Activated CD8-positive, alpha-beta memory T cell treated with anti-CD3 and anti-CD28 coated beads, Interleukin-2, amount 50 U/mL, for 1 hour (primary cell): ENCODE data around the gene PNMA5.

ENCODE experiments used
- DNase-seq: peaks from one replicate; pipeline ENCODE4 v3.0.0-alpha.2; 2020; ENCODE audit errors: extremely low read depth

PNMA5 gene

DNA sequence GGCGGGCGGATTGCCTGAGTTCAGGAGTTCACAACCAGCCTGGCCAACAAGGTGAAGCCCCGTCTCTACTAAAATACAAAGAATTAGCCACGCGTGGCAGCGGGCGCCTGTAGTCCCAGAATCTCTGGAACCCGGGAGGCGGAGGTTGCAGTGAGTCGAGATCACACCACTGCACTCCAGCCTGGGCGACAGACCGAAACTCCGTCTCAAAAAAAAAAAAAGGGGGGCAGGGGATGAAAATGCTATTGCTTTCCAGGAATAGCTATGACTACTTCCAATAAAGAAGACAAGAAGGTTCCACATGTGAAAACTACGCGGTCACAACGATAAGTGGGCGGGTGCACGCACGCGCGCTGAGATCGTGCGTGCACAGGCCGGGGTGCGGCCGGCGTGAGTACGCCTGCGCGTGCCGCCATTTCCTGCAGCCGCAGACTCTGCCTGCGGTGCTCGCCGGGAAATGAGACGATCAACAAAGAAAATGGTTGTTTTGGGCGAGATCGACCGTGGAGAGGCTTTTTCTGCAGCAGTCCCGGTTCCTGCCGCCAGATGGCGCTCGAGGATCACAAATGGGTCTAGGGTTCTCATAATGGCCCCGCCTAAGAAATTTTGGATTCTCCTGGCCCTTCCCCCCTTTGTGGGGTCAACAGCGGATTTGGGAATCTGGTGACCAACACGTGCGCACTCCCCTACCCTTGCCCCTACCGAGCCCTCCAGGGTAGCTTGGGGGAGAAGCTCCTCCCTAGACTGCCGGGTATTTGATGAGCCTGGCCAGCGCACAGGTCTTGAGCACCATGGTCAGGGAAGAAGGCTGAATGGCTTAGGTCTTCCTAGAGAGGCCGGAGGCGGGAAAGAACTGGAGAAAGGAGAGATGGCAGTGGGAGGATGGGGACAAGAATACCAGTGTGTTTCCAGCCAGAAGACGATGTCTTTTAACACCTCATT is 35.1 kb downstream of the PNMA5 start:
- peak; percentile 64 for DNase-seq

GRCh38 chrX:152958047-152958446 is 35.9 kb downstream of the PNMA5 start:
- DNase-seq = no peak

DNA sequence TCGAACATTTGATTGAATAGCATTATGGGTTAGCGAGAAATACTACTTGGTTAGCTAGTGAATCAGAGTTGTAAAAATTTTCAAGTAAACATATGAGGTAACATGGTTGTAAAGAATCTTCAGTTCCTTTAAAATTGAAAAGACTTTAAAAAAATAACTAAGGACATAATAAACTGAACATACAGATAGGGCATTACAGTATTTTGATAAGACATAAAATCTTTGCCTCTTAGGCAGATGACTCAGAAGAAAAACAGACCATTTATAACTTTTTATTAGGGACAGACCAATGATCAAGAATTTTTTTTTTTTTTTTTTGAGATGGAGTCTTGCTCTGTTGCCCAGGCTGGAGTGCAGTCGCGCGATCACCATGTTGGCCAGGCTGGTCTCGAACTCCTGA is 43.1 kb downstream of the PNMA5 start:
- DNase-seq = no peak

GRCh38 chrX:152949114-152949513 is 44.8 kb downstream of the PNMA5 start:
- no peak for DNase-seq

GRCh38 chrX:152946681-152947080 is 47.2 kb downstream of the PNMA5 start:
- DNase-seq = no peak

- DNase-seq = no peak
Measured at GRCh38 chrX:152945021-152945979, 48.6 kb downstream of the PNMA5 start.

DNA sequence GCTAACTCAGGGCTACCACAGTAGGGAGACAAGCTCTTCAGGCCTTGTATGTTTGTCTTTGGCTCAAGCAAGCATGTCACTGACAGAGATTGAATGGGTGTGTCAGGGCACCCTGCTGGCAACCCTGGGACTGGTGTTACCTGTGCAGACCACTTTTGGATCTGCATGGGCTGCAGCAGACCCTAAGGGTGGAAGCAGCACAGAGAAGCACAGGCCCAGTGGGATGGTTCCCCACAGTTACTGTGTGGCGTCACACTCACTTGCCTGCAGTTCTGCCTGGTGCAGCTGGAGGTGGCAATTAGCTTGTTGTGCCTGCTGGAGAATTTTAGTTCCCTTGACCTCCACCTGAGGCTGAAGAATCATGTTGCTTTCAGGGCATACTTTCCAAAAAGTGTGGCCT is 50.1 kb downstream of the PNMA5 start:
- no peak for DNase-seq

DNA sequence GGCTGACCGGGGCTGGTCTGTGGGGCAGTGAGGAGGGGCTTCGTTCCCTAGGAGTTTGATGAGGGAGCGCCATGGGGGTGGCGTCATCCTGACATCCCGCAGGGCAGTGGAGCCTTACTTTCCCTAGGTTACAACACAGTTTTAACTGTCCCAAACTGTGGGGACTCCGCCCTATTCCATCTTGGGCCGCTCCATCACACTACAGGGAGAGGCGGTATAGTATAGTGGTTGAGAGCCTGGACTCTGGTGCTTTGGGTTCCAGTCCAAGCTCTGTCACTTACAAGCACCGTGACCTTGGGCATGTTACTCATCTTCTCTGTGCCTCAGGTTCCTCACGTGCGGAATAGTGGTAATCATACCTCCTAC is 51.9 kb downstream of the PNMA5 start:
- no peak for DNase-seq

DNA sequence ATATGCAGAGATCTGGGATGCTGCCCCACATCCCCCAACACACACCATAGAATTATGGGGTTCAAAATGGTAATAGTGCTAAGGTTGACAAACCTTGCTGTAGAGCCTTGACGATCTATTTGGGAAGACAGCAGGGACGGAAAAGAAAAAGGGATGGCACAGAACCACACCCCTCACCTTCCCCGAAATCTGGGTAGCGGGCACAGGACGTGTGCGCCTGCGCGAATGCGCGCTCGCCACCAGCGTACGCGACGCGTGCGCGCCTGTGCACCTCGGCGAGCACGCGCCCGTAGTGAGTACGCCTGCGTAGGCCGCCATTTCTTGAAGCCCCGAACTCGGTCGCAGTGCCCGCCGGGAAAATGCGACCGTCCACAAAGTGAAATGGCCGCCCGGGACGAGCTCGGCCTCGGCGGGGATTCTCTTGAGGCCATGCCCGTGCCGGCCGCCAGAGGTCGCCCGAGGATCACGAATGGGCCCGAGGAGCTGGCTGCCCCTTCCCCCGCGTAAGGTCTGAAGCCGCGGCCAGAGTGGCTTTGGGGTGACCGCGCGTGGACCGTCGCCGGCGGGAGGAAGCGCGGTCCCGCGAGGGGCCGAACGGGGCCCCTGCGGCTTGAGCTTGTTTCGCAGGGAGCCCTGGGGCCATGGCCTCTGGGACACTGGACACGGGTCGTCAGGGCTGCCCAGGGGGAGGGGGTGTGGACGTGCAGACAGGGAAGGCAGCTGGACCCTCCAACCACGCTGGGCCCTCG is 52.4 kb downstream of the PNMA5 start:
- DNase-seq = peak; percentile 68
